Right lobe of liver (tissue), 6 donors: ENCODE measurements around the gene PARVB. TPM values are rescaled to one million over a fixed set of nuclear protein-coding genes. Genes with fewer than 3 reads are reported as not detected.

Experiments used
- ATAC-seq, 4 donors: fragments of 200-7000 bp; cut with Tn5 transposase; one replicate each; pipeline ENCODE4 v1.9.1; 2020; ENCODE audit warnings: mild to moderate bottlenecking in 4 of 4, moderate library complexity in 4 of 4
- DNase-seq, 3 donors: peaks; one replicate each; pipeline ENCODE4 v3.0.0-alpha.2; 2020
- H3K27ac ChIP-seq, 3 donors: fragments of 200-600 bp; one replicate each; pipeline ENCODE4 v1.8.0; 2022
- H3K27me3 ChIP-seq, 2 donors: fragments of 200-600 bp; one replicate each; pipeline ENCODE4 v1.8.0; 2022
- H3K36me3 ChIP-seq, 4 donors: fragments of 200-600 bp; sonication (generic) in 1 of 4; one replicate each; pipeline versions ENCODE4 v1.5.1 to v1.8.0; 2017 to 2022; ENCODE audit warnings: control low read depth in 1 of 4
- H3K4me1 ChIP-seq, 4 donors: fragments of 200-600 bp; sonication (generic) in 1 of 4; one replicate each; pipeline versions ENCODE4 v1.5.1 to v1.8.0; 2017 to 2022; ENCODE audit warnings: control low read depth in 1 of 4
- H3K4me3 ChIP-seq, 3 donors: fragments of 200-600 bp; one replicate each; pipeline ENCODE4 v1.8.0; 2022
- H3K9me3 ChIP-seq, 4 donors: fragments of 200-600 bp; sonication (generic) in 1 of 4; one replicate each; pipeline versions ENCODE4 v1.5.1 to v1.8.0; 2017 to 2022; ENCODE audit warnings: control low read depth in 1 of 4
- CTCF ChIP-seq, 4 donors: fragments of 200-600 bp in 3 of 4; fragments of 450-650 bp in 1 of 4; IDR thresholded peaks; one replicate each; pipeline versions ENCODE4 v1.5.1 to v1.8.0; 2016 to 2022; ENCODE audit warnings: antibody characterized with exemption in 4 of 4, mild to moderate bottlenecking in 2 of 4
- POLR2A ChIP-seq: fragments of 450-650 bp; IDR thresholded peaks from one replicate; pipeline ENCODE4 v1.6.1; 2017; ENCODE audit warnings: antibody characterized with exemption, mild to moderate bottlenecking
- WGBS: methylation state at CpG from one replicate; pipeline ENCODE4 v1.1.6; 2018; ENCODE audit warnings: low coverage, low lambda C conversion rate; ENCODE audit not compliant: insufficient coverage; ENCODE audit errors: missing lambda C conversion rate; 5-methylcytosine and 5-hydroxymethylcytosine counted together
- intact Hi-C, 2 donors: fragments of 100-400 bp; cut with DNase I; formaldehyde crosslinking; loops; one replicate each; pipeline versions ENCODE4 v1.11.2 to v1.14.1; 2022
- total RNA-seq, 6 experiments: library from RNA; depleted of rRNA in 2 of 6; stranded (reverse); fragments of >200 nt in 2 of 6; fragmentation: NEBNext Ultra II Directional in 3 of 6; extraction: Animal tissue kit (Norgen Biotek cat#: 25700) in 3 of 6; gene quantifications; one replicate each; pipeline versions ENCODE4 v1.1.0 to v1.2.4, GENCODE V29; 2016 to 2023
- donor health status: DM: no; HTN: yes; CAD: no.
- donor health status: DM: no; HTN: no; CAD: no.
- donor health status: DM: no; HTN: no; CAD: no.
- donor health status: DM: no; HTN: yes; CAD: no.
- donor health status: DM: no; HTN: yes; CAD: no.

Gene PARVB
- total RNA-seq, 6 experiments from 2014 or later: 14.2 to 21.3 (median 15.2) TPM

GRCh38 chr22:44116331-44116730 lies 92.2 kb downstream of the PARVB start:
- TF ChIP-seq POLR2A: no peak
- TF ChIP-seq CTCF (IDR thresholded peaks at IDR 0.05): no peak
- WGBS: 93% methylated on average over 5 of the region's 12 CpGs
- ATAC-seq: no peak
- Histone ChIP-seq H3K27me3 (no peaks in the 10 kb centered on the region), H3K9me3 (no peaks in the 10 kb centered on the region), H3K27ac (no peak overlapping the region), H3K4me1 (no peaks in the 10 kb centered on the region), H3K4me3 (no peak overlapping the region), H3K36me3 (no peaks in the 10 kb centered on the region)
- DNase-seq: no peak
- intact Hi-C loops: no loop called here

GRCh38 chr22:44116755-44117684 lies 92.9 kb downstream of the PARVB start:
- Histone ChIP-seq H3K36me3 (no peaks in the 10 kb centered on the region), H3K9me3 (no peaks in the 10 kb centered on the region), H3K4me3 (no peak overlapping the region), H3K4me1 (no peaks in the 10 kb centered on the region), H3K27ac (no peak overlapping the region), H3K27me3 (no peaks in the 10 kb centered on the region)
- intact Hi-C loops: no loop called here
- WGBS: 63% methylated on average over 11 of the region's 16 CpGs
- no peak for TF ChIP-seq POLR2A
- no peak for TF ChIP-seq CTCF (IDR thresholded peaks at IDR 0.05)
- DNase-seq: peak in 1 of 3 donors; percentile 24
- ATAC-seq: peak in 1 of 4 donors; percentile 21

GRCh38 chr22:44117746-44118145 lies 93.6 kb downstream of the PARVB start:
- intact Hi-C loops: no loop called here
- WGBS: 56% methylated on average over 3 of the region's 3 CpGs

GRCh38 chr22:44118645-44119315 lies 94.7 kb downstream of the PARVB start:
- Histone ChIP-seq H3K36me3 (no peaks in the 10 kb centered on the region), H3K9me3 (no peaks in the 10 kb centered on the region), H3K4me3 (no peak overlapping the region), H3K27me3 (no peaks in the 10 kb centered on the region), H3K4me1 (no peaks in the 10 kb centered on the region), H3K27ac (no peak overlapping the region)
- ATAC-seq (no peak), DNase-seq (no peak)
- TF ChIP-seq CTCF (IDR thresholded peaks at IDR 0.05): no peak
- no peak for TF ChIP-seq POLR2A
- WGBS: 73% methylated on average over 6 of the region's 12 CpGs
- intact Hi-C loops: no loop called here

More at GRCh38 chr22:44117746-44118145, 93.6 kb downstream of the PARVB start:
- Histone ChIP-seq H3K27me3 (no peaks in the 10 kb centered on the region), H3K9me3 (no peaks in the 10 kb centered on the region), H3K36me3 (no peaks in the 10 kb centered on the region), H3K4me3 (no peak overlapping the region), H3K27ac (no peak overlapping the region), H3K4me1 (no peaks in the 10 kb centered on the region)
- TF ChIP-seq POLR2A (no peak), CTCF (IDR thresholded peaks at IDR 0.05) (no peak)
- no peak for ATAC-seq
- DNase-seq: no peak
